IPS DF 19.7 (cell line): ENCODE data around the gene SLC30A2.
"Not testable (repeated sequence)": the region's sequence is repeated elsewhere in the genome, so short reads cannot be mapped to it uniquely, and the experiment has no call there.

Experiments
- DNase-seq: peaks from one replicate; pipeline ENCODE4 v3.0.0-alpha.2; 2013; ENCODE audit warnings: low read depth, low spot score

Gene SLC30A2

GRCh38 chr1:26045722-26046245 lies at the start of gene SLC30A2:
SLC30A2 (minus strand) TSS chr1:26046118; CDS start chr1:26045896, 222 bp downstream.
- no peak for DNase-seq

- no peak for DNase-seq
These were observed 48.9 kb upstream of the SLC30A2 start for GRCh38 chr1:26094677-26095383.

- DNase-seq: no peak
These were observed 48.3 kb upstream of the SLC30A2 start for GRCh38 chr1:26094076-26094669.

DNA sequence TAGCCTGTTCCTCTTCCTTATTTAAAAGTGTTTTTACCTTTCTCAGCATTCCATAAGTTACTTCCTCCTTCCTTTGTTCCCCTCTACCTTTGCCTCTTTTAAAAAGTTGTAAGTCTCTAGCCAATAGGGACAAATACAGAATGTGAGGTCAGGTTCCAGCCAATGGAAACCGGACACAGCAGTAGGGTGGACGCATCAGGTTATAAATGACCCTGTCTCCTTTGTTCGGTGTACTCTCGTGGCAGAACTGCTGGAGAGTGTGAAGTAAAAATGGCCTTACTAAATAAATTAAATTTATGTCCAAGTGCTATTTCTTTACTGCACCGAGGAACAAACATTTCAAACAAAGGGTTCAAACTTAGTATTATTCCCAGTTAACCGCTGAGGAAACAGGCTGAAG lies 47.7 kb upstream of the SLC30A2 start:
- not testable (repeated sequence) for DNase-seq

DNA sequence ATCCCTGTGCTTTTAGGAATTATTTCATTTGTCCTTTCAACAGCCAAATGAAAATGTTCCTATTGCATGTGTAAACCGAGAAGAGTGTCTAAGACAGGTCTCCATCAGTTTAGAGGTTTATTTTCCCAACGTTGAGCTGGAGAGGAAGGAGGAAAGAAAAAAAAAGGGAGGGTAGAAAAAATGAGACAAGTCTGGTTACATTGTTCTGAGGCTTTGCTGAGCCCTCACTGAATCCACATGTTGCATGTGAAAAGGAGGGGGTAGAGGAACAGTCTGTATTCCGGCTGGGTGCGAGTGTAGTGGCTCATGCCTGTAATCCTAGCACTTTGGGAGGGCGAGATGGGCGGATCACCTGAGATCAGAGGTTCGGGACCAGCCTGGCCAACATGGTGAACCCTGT lies 46.5 kb upstream of the SLC30A2 start:
- no peak for DNase-seq

- DNase-seq: no peak
These were observed 45.0 kb upstream of the SLC30A2 start for GRCh38 chr1:26090893-26091292.

- no peak for DNase-seq
These were observed 43.2 kb upstream of the SLC30A2 start for GRCh38 chr1:26089125-26089524.

DNA sequence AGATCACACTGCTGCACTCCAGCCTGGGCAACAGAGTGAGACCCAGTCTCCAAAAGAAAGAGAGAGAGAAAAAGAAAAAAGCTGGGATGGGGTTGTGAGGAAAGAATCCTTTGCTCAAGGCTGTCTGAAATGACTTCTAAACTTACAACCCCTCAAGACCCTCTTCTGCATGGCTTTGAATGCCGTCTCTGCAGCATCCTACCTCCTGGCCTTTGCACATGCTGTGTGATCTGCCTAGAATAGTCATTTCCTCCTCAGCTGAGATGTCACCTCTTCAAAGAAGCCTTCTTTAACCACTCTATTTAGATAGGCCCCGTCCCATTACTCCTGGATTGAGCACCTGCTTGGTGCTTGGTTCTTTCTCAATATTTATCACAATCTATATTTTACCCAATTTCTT lies 38.9 kb upstream of the SLC30A2 start:
- no peak for DNase-seq

- no peak for DNase-seq
These were observed 38.2 kb upstream of the SLC30A2 start for GRCh38 chr1:26084091-26084561.

GRCh38 chr1:26083208-26083607 lies 37.3 kb upstream of the SLC30A2 start:
- no peak for DNase-seq

- no peak for DNase-seq
These were observed 36.1 kb upstream of the SLC30A2 start for GRCh38 chr1:26082020-26082350.

GRCh38 chr1:26081267-26082019 lies 35.5 kb upstream of the SLC30A2 start:
- no peak for DNase-seq

GRCh38 chr1:26079960-26080814 lies 34.3 kb upstream of the SLC30A2 start:
- DNase-seq: no peak

- no peak for DNase-seq
These were observed 33.3 kb upstream of the SLC30A2 start for GRCh38 chr1:26079178-26079563.

GRCh38 chr1:26078286-26079177 lies 32.6 kb upstream of the SLC30A2 start:
- DNase-seq: no peak

DNA sequence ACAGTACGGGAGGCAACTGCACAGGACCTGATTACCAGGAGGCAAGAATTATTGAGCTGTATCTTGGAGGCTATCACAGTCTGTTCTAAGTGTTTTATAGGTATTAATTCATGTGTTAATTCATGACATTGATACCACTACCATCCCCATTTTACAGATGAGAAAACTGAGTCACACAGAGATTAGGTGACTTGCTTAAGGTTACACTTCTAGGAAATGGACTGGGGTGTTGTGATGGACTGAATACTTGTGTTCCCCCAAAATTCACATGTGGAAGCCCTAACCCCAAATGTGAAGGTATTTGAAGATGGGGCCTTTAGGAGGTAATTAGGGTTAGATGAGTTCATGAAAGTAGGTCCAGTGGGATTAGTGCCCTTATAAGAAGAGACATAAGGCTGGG lies 31.6 kb upstream of the SLC30A2 start:
- no peak for DNase-seq

DNA sequence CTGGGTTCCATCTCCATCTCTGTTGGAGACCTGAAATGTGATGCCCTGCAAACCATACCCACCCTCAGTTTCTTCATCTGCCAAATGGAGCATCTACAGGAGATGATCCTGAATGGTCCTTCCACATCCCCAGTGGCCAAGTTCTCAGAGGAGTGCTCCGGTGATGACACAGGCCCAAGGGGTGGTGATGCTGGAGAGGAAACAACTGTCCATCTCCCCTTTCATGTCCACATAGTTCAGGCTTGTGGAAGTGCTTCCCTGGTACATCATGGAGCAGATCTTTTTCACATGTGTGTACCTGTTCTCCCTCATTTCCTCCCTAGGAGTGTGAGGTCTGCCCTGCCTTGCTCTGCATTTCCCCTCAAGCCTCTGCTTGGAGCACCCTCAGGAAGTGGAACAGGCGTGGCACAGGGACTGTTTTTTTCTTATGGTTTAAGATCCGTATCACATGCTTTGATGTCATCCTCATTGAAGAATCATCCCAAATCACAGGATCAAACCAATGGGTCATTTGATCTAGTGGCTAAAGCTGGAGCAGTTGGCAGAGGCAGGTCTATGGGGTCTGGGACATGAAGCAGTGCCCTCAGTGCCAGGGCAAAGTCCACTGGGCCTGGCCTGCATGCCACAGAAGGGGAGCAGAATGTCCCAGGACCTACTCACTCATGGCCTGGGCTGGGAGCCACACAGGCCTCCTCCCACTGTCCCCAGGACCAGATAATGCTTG lies 29.7 kb upstream of the SLC30A2 start:
- no peak for DNase-seq

GRCh38 chr1:26072305-26072704 lies 26.4 kb upstream of the SLC30A2 start:
- no peak for DNase-seq

DNA sequence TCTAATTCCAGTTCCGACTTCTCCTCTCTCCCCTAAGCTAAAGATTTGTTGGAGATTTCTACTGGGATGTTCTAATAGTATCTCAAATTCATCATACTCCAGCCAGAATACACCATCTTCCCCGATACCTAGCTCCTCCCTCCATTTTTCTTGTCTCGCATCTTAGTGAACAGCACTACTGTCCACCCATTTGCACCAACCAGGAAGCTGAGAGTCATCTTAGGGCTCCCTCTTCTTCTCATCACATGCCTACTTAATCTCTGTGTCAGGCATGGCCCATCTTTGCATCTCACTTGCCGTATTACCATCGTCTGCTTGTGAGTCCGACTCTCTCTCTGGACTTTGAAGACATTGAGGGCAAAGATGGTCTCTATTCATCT lies 25.0 kb upstream of the SLC30A2 start:
- DNase-seq: no peak
